GM12801 (cell line): Measurements from ENCODE around the gene METTL27.

Experiments used
- CTCF ChIP-seq: IDR thresholded peaks from one replicate; pipeline ENCODE4 v1.5.1; 2011; ENCODE audit warnings: control low read depth; ENCODE audit not compliant: insufficient read length; ENCODE audit errors: extremely low read depth

The METTL27 gene

GRCh38 chr7:73830681-73831583 is 11.4 kb downstream of the METTL27 start, which contains the start of gene CLDN4:
TSS of gene CLDN4 (plus strand) at chr7:73830996. CDS start at chr7:73831202, 206 bp downstream.
- TF ChIP-seq CTCF, result no peak

- TF ChIP-seq CTCF, result no peak
These were observed 12.2 kb downstream of the METTL27 start for GRCh38 chr7:73829921-73830680.

- TF ChIP-seq CTCF, result no peak
These were observed 12.8 kb downstream of the METTL27 start for GRCh38 chr7:73829505-73829904.

- no peak for TF ChIP-seq CTCF
These were observed 13.3 kb downstream of the METTL27 start for GRCh38 chr7:73828972-73829371.

GRCh38 chr7:73828107-73828803 is 14.1 kb downstream of the METTL27 start:
- no peak for TF ChIP-seq CTCF

GRCh38 chr7:73827567-73828106 is 14.7 kb downstream of the METTL27 start:
- TF ChIP-seq CTCF, result no peak

- no peak for TF ChIP-seq CTCF
These were observed 17.3 kb downstream of the METTL27 start for GRCh38 chr7:73824986-73825385.
